K562 (cell line): ENCODE results near the gene PFDN4. TPM values are rescaled to one million over a fixed set of nuclear protein-coding genes. Genes with fewer than 3 reads are reported as not detected.

Experiments
- ATAC-seq: fragments of 200-7000 bp; cut with Tn5 transposase; 3 replicates; pipeline ENCODE4 v1.9.1; 2020; ENCODE audit warnings: moderate library complexity
- BruUV-seq: library from RNA; stranded (reverse); fragments of 400-500 nt; replicated peaks from 2 replicates; lab custom pipeline; 2021; lab: Mats Ljungman, UMichigan
- CTCF ChIA-PET: fragments of 300-600 bp; formaldehyde crosslinking; extraction: SDS; loops from one replicate; lab custom pipeline; 2021; ENCODE audit warnings: low intra/inter-chr PET ratio; lab: Yijun Ruan, JAX
- POLR2A ChIA-PET: fragments of 300-600, 350-650 bp; sonication (Branson Sonifier 250); formaldehyde crosslinking; extraction: SDS; loops from one replicate; lab custom pipeline; 2021; ENCODE audit warnings: antibody characterized with exemption, inconsistent platforms; lab: Yijun Ruan, JAX
- DNase-seq, 4 experiments: peaks; one replicate each; pipeline versions ENCODE4 v3.0.0 to v3.0.0-alpha.2; 2011 to 2018; ENCODE audit warnings: low spot score in 3 of 4, mixed read lengths in 3 of 4; ENCODE audit errors: extremely low read depth in 1 of 4
- FAIRE-seq: peaks from 2 replicates; lab custom pipeline; 2011; peaks lifted over from hg19 to GRCh38; lab: Jason Lieb, UNC
- H2AFZ ChIP-seq: 2 replicates; pipeline ENCODE4 v1.6.0; 2011; ENCODE audit warnings: low read depth, low read length, control low read depth, inconsistent platforms
- H3K27ac ChIP-seq: fragments of 200-600 bp; 3 replicates; pipeline ENCODE4 v1.8.0; 2011; ENCODE audit warnings: low read depth, mild to moderate bottlenecking, control low read depth, inconsistent platforms, low read length, moderate library complexity, mixed read lengths; ENCODE audit errors: extremely low read depth
- H3K27me3 ChIP-seq, 2 experiments: fragments of 300-600 bp in 1 of 2; 2 replicates in 1 of 2; 3 replicates in 1 of 2; pipeline versions ENCODE4 v1.6.0 to v1.8.0; 2011; ENCODE audit warnings: inconsistent platforms in 2 of 2, low read length in 2 of 2, mild to moderate bottlenecking in 1 of 2, mixed read lengths in 1 of 2, moderate library complexity in 1 of 2; ENCODE audit not compliant: control insufficient read depth in 2 of 2, insufficient read depth in 2 of 2
- H3K36me3 ChIP-seq: fragments of 300-600 bp; 3 replicates; pipeline ENCODE4 v1.8.0; 2011; ENCODE audit warnings: mild to moderate bottlenecking, low read length, inconsistent platforms; ENCODE audit not compliant: control insufficient read depth, insufficient read depth
- H3K4me1 ChIP-seq, 2 experiments: fragments of 200-600 bp in 1 of 2; replicated peaks in 1 of 2; 2 replicates in 1 of 2; 3 replicates in 1 of 2; pipeline versions ENCODE4 v1.5.1 to v1.8.0; 2011; ENCODE audit warnings: inconsistent platforms in 2 of 2, low read length in 2 of 2, mild to moderate bottlenecking in 1 of 2, mixed read lengths in 1 of 2, moderate library complexity in 1 of 2; ENCODE audit not compliant: control insufficient read depth in 2 of 2, insufficient read depth in 2 of 2
- H3K4me2 ChIP-seq: 2 replicates; pipeline ENCODE4 v1.6.1; 2011; ENCODE audit warnings: low read length, control low read depth, inconsistent platforms, mixed read lengths; ENCODE audit not compliant: insufficient read depth
- H3K4me3 ChIP-seq: fragments of 200-600 bp; sonication (generic), shearing (Covaris generic); 2 replicates; pipeline ENCODE4 v1.5.1; 2016; ENCODE audit warnings: control low read depth, inconsistent platforms
- H3K79me2 ChIP-seq: fragments of 200-600 bp; 3 replicates; pipeline ENCODE4 v1.8.0; 2011; ENCODE audit warnings: low read length, inconsistent platforms; ENCODE audit not compliant: control insufficient read depth, insufficient read depth
- H3K9ac ChIP-seq, 2 experiments: 2 replicates each; pipeline versions ENCODE4 v1.6.0 to v1.6.1; 2011; ENCODE audit warnings: low read depth in 2 of 2, low read length in 2 of 2, control low read depth in 1 of 2, inconsistent platforms in 1 of 2, mild to moderate bottlenecking in 1 of 2, mixed read lengths in 1 of 2; ENCODE audit not compliant: insufficient read depth in 1 of 2
- H3K9me1 ChIP-seq: one replicate; pipeline ENCODE4 v1.6.0; 2011; ENCODE audit warnings: inconsistent platforms, mild to moderate bottlenecking, low read length, moderate library complexity; ENCODE audit not compliant: control insufficient read depth, insufficient read depth
- H3K9me3 ChIP-seq: replicated peaks from 2 replicates; pipeline ENCODE4 v1.5.1; 2011; ENCODE audit warnings: low read depth, low read length, inconsistent platforms; ENCODE audit not compliant: control insufficient read depth, insufficient read depth
- H4K20me1 ChIP-seq: replicated peaks from 2 replicates; pipeline ENCODE4 v1.6.1; 2011; ENCODE audit warnings: low read length, inconsistent platforms, mixed read lengths; ENCODE audit not compliant: control insufficient read depth, insufficient read depth
- BACH1 ChIP-seq: fragments of 200-800 bp; sonication (Bioruptor generic); IDR thresholded peaks from 2 replicates; pipeline ENCODE4 v1.6.1; 2016; ENCODE audit warnings: missing genetic modification characterization, missing compliant biosample characterization
- EWSR1 ChIP-seq: fragments of 450-650 bp; IDR thresholded peaks from 2 replicates; pipeline ENCODE4 v1.6.1; 2018; ENCODE audit warnings: borderline replicate concordance, mild to moderate bottlenecking, low read depth, moderate library complexity; ENCODE audit not compliant: partially characterized antibody
- FOXK1 ChIP-seq: sonication (generic); formaldehyde crosslinking; IDR thresholded peaks from 2 replicates; pipeline ENCODE4 v1.8.0; 2022; ENCODE audit warnings: missing genetic modification reagents, mild to moderate bottlenecking, borderline replicate concordance
- ZBTB11 ChIP-seq, 3 experiments: fragments of 200-800 bp in 1 of 3; fragments of 250-450 bp in 1 of 3; fragments of 450-650 bp in 1 of 3; sonication (Bioruptor Pico) in 1 of 3; sonication (Bioruptor generic) in 1 of 3; formaldehyde crosslinking in 1 of 3; IDR thresholded peaks; 2 replicates each; pipeline versions ENCODE4 v1.6.1 to v1.8.0; 2016 to 2022; ENCODE audit warnings: mild to moderate bottlenecking in 2 of 3, missing genetic modification characterization in 2 of 3, missing compliant biosample characterization in 1 of 3, moderate library complexity in 1 of 3
- ZNF644 ChIP-seq: fragments of 200-800 bp; sonication (Bioruptor generic); IDR thresholded peaks from 2 replicates; pipeline ENCODE4 v1.6.1; 2016; ENCODE audit warnings: low read depth, missing genetic modification characterization, missing compliant biosample characterization
- ZNF740 ChIP-seq, 3 experiments: fragments of 200-800 bp in 1 of 3; sonication (Bioruptor generic) in 1 of 3; sonication (generic) in 1 of 3; formaldehyde crosslinking in 1 of 3; IDR thresholded peaks; 2 replicates each; pipeline versions ENCODE4 v1.6.1 to v1.8.0; 2016 to 2022; ENCODE audit warnings: mild to moderate bottlenecking in 2 of 3, missing compliant biosample characterization in 2 of 3, missing genetic modification characterization in 2 of 3, missing genetic modification reagents in 1 of 3
- WGBS: fragments of 100-300 bp; shearing (Covaris generic); methylation state at CpG from one replicate; pipeline ENCODE4 v1.1.6; 2016; ENCODE audit warnings: low coverage, mixed read lengths; ENCODE audit not compliant: insufficient coverage; ENCODE audit errors: missing lambda C conversion rate; 5-methylcytosine and 5-hydroxymethylcytosine counted together
- in situ Hi-C: fragments of 300-500 bp; cut with MboI; formaldehyde crosslinking; loops from 4 replicates; pipeline ENCODE4 v1.15.0; 2018; ENCODE audit warnings: inconsistent platforms, mixed read lengths
- intact Hi-C: fragments of 100-400 bp; cut with micrococcal nuclease; formaldehyde crosslinking; loops from 2 replicates; pipeline ENCODE4 v1.14.2; 2022
- polyA plus RNA-seq, 8 experiments: library from polyadenylated mRNA; depleted of rRNA in 4 of 8; stranded (reverse) in 5 of 8; unstranded in 3 of 8; fragments of >200 nt; fragmentation: Nextera tagmentation in 2 of 8; fragmentation: Illumina TruSeq in 1 of 8; extraction: Ambion mirVana in 2 of 8; extraction: Trizol in 1 of 8; gene quantifications; 2 replicates each; pipeline versions ENCODE4 v1.2.1 to v1.2.3, GENCODE V29; 2011 to 2014; ENCODE audit warnings: inconsistent platforms in 1 of 8, missing spikeins in 1 of 8
- total RNA-seq, 7 experiments: library from RNA; depleted of rRNA in 6 of 7; stranded (reverse); fragments of >200 nt in 6 of 7; fragmentation: Illumina TruSeq in 2 of 7; extraction: Trizol in 2 of 7; gene quantifications; 2 replicates each; pipeline versions ENCODE4 v1.2.1 to v1.2.3, GENCODE V29; 2011 to 2021; ENCODE audit warnings: low replicate concordance in 1 of 7

PFDN4 gene
- total and polyA plus RNA-seq, 9 of the 15 experiments (the other 6 are each of a cell fraction or from before 2014, with no cell fraction given): 60.1 to 214 (median 122) TPM

- WGBS: 0% methylated on average over 2 of the region's 2 CpGs
- H3K4me2 ChIP-seq: no peak overlapping the region
- ChIA-PET POLR2A (no interaction called here), CTCF (interaction anchor here (0.6 kb wide), 1 partner anchor 238 kb away, joined by 3 read pairs; no protein-coding TSS in a partner anchor)
- no peak overlapping the region for H2AFZ ChIP-seq
- TF ChIP-seq ZNF644 (tag) (no peak), EWSR1 (peak; percentile 47), BACH1 (tag) (no peak), FOXK1 (CRISPR knock-in tag) (no peak), ZNF740 (CRISPR knock-in tag; IDR thresholded peaks at IDR 0.05) (no peak), ZNF740 (tag; IDR thresholded peaks at IDR 0.05) (no peak), ZBTB11 (CRISPR knock-in tag; IDR thresholded peaks at IDR 0.05) (peak in 1 of 3 experiments; percentile 60; a peak in 2 of 6 replicates)
- FAIRE-seq (no peak), DNase-seq (no peak), ATAC-seq (no peak)
- H3K9me1 ChIP-seq: no peaks in the 10 kb centered on the region
- BruUV-seq: no TSS peak
- H3K27ac ChIP-seq: no peak overlapping the region
- H3K4me3 ChIP-seq: no peak overlapping the region
- peaks cover 22 to 26% of the 10 kb centered on the region in 2 experiments for H3K27me3 ChIP-seq
- no peaks in the 10 kb centered on the region for H3K9me3 ChIP-seq
- intact Hi-C loops: no loop called here
- in situ Hi-C loops: no loop called here
- H3K9ac ChIP-seq: no peak overlapping the region
- no peaks in the 10 kb centered on the region for H3K36me3 ChIP-seq
- H4K20me1 ChIP-seq: no peaks in the 10 kb centered on the region
- H3K4me1 ChIP-seq: peaks cover 0 to 7% of the 10 kb centered on the region in 2 experiments; a peak in 2 of 5 replicates
- no peaks in the 10 kb centered on the region for H3K79me2 ChIP-seq
Observed at GRCh38 chr20:54178256-54178655, 29.6 kb upstream of the PFDN4 start.
